Activated CD4-positive, alpha-beta T cell treated with anti-CD3 and anti-CD28 coated beads, Interleukin-2, amount 10 ng/mL, durations not matched to agents 7 days and 5 days (primary cell): Measurements from ENCODE around the gene FCER2. TPM values are rescaled to one million over a fixed set of nuclear protein-coding genes. Genes with fewer than 3 reads are reported as not detected.

ENCODE experiments used
- total RNA-seq, 2 experiments: library from RNA; stranded (reverse); gene quantifications; one replicate each; pipeline ENCODE4 v1.2.3, GENCODE V29; 2021

Gene FCER2
- total RNA-seq, 2 experiments from 2014 or later, result 0.23 to 0.30 TPM

Other genes with a start within 250 kb of the FCER2 start
- gene PEX11G, start 213.1 kb downstream of the FCER2 start, total RNA-seq, result under 1 TPM; 0.46 to 0.67 TPM
- gene ZNF358, start 186.0 kb downstream of the FCER2 start, total RNA-seq, result 1 to 10 TPM; 6.5 to 6.7 TPM
- gene MCOLN1, start 179.5 kb downstream of the FCER2 start, total RNA-seq, result 10 to 100 TPM; 13.2 to 14.8 TPM
- gene PNPLA6, start 166.4 kb downstream of the FCER2 start, total RNA-seq, result 100 to 1,000 TPM; 117 to 126 TPM
- gene CAMSAP3, start 106.3 kb downstream of the FCER2 start, total RNA-seq, result under 1 TPM; 0.21 to 0.57 TPM
- 10 to 100 TPM; 46.0 to 50.0 TPM for gene XAB2, start 72.6 kb downstream of the FCER2 start, total RNA-seq
- gene PET100, start 72.3 kb downstream of the FCER2 start, total RNA-seq, result 100 to 1,000 TPM; 108 to 169 TPM
- gene PCP2, start 68.4 kb downstream of the FCER2 start, total RNA-seq, result 1 to 10 TPM in 1 of 2 experiments, under 1 TPM in 1; 0.82 to 1.2 TPM
- gene STXBP2, start 65.0 kb downstream of the FCER2 start, total RNA-seq, result 100 to 1,000 TPM; 131 to 158 TPM
- not detected for gene RETN, start 33.1 kb downstream of the FCER2 start, total RNA-seq
- not detected for gene MCEMP1, start 25.0 kb downstream of the FCER2 start, total RNA-seq
- gene TRAPPC5, start 21.3 kb downstream of the FCER2 start, total RNA-seq, result 100 to 1,000 TPM; 105 to 106 TPM
- not detected for gene CLEC4G, start 30.0 kb upstream of the FCER2 start, total RNA-seq
- not detected for gene CD209, start 45.4 kb upstream of the FCER2 start, total RNA-seq
- gene CLEC4M, start 61.1 kb upstream of the FCER2 start, total RNA-seq, result not detected
- gene EVI5L, start 128.1 kb upstream of the FCER2 start, total RNA-seq, result 10 to 100 TPM in 1 of 2 experiments, 1 to 10 TPM in 1; 9.7 to 11.2 TPM
- gene PRR36, start 172.3 kb upstream of the FCER2 start, total RNA-seq, result under 1 TPM; 0.10 to 0.15 TPM
- not detected for gene LRRC8E, start 186.4 kb upstream of the FCER2 start, total RNA-seq
- gene MAP2K7, start 201.7 kb upstream of the FCER2 start, total RNA-seq, result 10 to 100 TPM; 44.1 to 45.6 TPM
- 1 to 10 TPM in 1 of 2 experiments, under 1 TPM in 1; 0.79 to 1.4 TPM for gene TGFBR3L, start 212.7 kb upstream of the FCER2 start, total RNA-seq
- gene SNAPC2, start 218.2 kb upstream of the FCER2 start, total RNA-seq, result 10 to 100 TPM; 18.6 to 19.1 TPM
- not detected for gene CTXN1, start 224.0 kb upstream of the FCER2 start, total RNA-seq
- 10 to 100 TPM; 44.0 to 59.9 TPM for gene TIMM44, start 241.5 kb upstream of the FCER2 start, total RNA-seq